Embryonic facial prominence (tissue), 1 donor: ENCODE results near the gene CTSK.
"Not testable (repeated sequence)": the region's sequence is repeated elsewhere in the genome, so short reads cannot be mapped to it uniquely, and the experiment has no call there.

Experiments used
- DNase-seq: peaks from one replicate; pipeline ENCODE4 v3.0.0-alpha.2; 2016; ENCODE audit errors: extremely low spot score

CTSK gene

GRCh38 chr1:150808121-150808520, at the start of gene CTSK:
CTSK (minus strand) TSS chr1:150808260; CDS start chr1:150806805, 1,455 bp downstream.
- peak; percentile 62 for DNase-seq

- DNase-seq: not testable (repeated sequence)
These were observed 44.7 kb upstream of the CTSK start for GRCh38 chr1:150852734-150853133.

GRCh38 chr1:150850801-150851362, 42.8 kb upstream of the CTSK start:
- not testable (repeated sequence) for DNase-seq

- no peak for DNase-seq
These were observed 38.5 kb upstream of the CTSK start for GRCh38 chr1:150846473-150847146.

GRCh38 chr1:150843474-150843873, 35.4 kb upstream of the CTSK start:
- no peak for DNase-seq

- DNase-seq: no peak
These were observed 34.9 kb upstream of the CTSK start for GRCh38 chr1:150842964-150843363.

- no peak for DNase-seq
These were observed 34.3 kb upstream of the CTSK start for GRCh38 chr1:150842343-150842742.

- no peak for DNase-seq
These were observed 33.6 kb upstream of the CTSK start for GRCh38 chr1:150841626-150842025.

GRCh38 chr1:150840850-150841249, 32.8 kb upstream of the CTSK start:
- DNase-seq: not testable (repeated sequence)

- no peak for DNase-seq
These were observed 28.2 kb upstream of the CTSK start for GRCh38 chr1:150836129-150836773.

- not testable (repeated sequence) for DNase-seq
These were observed 25.9 kb upstream of the CTSK start for GRCh38 chr1:150833961-150834360.

- DNase-seq: no peak
These were observed 24.5 kb upstream of the CTSK start for GRCh38 chr1:150832597-150832996.

- DNase-seq: no peak
These were observed 21.7 kb upstream of the CTSK start for GRCh38 chr1:150829751-150830150.

- DNase-seq: no peak
These were observed 18.2 kb upstream of the CTSK start for GRCh38 chr1:150826299-150826698.

GRCh38 chr1:150820730-150821512, 12.9 kb upstream of the CTSK start:
- DNase-seq: no peak

- DNase-seq: no peak
These were observed 7.8 kb upstream of the CTSK start for GRCh38 chr1:150815871-150816270.

GRCh38 chr1:150813028-150813707, 5.1 kb upstream of the CTSK start:
- DNase-seq: no peak

- no peak for DNase-seq
These were observed 3.0 kb upstream of the CTSK start for GRCh38 chr1:150810958-150811659.

- DNase-seq: no peak
These were observed 1.6 kb upstream of the CTSK start for GRCh38 chr1:150809651-150810050.

- DNase-seq: no peak
These were observed 786 bp upstream of the CTSK start for GRCh38 chr1:150808846-150809245.
